Mesenchymal stem cell (in vitro differentiated cells and primary cell): ENCODE data around the gene RIC1.
A peak's percentile ranks its signal among the peaks of the same experiment; 100 is the strongest.

Experiments used
- DNase-seq: peaks from one replicate; pipeline ENCODE4 v3.0.0-alpha.2; 2013
- H2AFZ ChIP-seq: one replicate; pipeline ENCODE4 v1.6.1; 2013; ENCODE audit warnings: low read depth, mild to moderate bottlenecking, control low read depth, inconsistent platforms, low read length, moderate library complexity
- H2AK5ac ChIP-seq: 2 replicates; pipeline ENCODE4 v1.6.1; 2013; ENCODE audit warnings: low read length, moderate library complexity, mild to moderate bottlenecking, inconsistent platforms; ENCODE audit not compliant: severe bottlenecking
- H2BK120ac ChIP-seq: one replicate; pipeline ENCODE4 v1.6.1; 2013; ENCODE audit warnings: low read depth, mild to moderate bottlenecking, inconsistent platforms, low read length, moderate library complexity
- H2BK12ac ChIP-seq, 2 experiments: one replicate each; pipeline ENCODE4 v1.6.1; 2013; ENCODE audit warnings: inconsistent platforms in 2 of 2, low read length in 2 of 2, mild to moderate bottlenecking in 2 of 2, moderate library complexity in 2 of 2, control low read depth in 1 of 2
- H2BK15ac ChIP-seq: one replicate; pipeline ENCODE4 v1.6.1; 2013; ENCODE audit warnings: mild to moderate bottlenecking, low read depth, inconsistent platforms; ENCODE audit not compliant: poor library complexity, severe bottlenecking
- H2BK5ac ChIP-seq: 2 replicates; pipeline ENCODE4 v1.6.1; 2013; ENCODE audit warnings: low read depth, mild to moderate bottlenecking, low read length, control low read depth, inconsistent platforms; ENCODE audit not compliant: poor library complexity, severe bottlenecking
- H3K14ac ChIP-seq, 2 experiments: one replicate each; pipeline ENCODE4 v1.6.1; 2013; ENCODE audit warnings: inconsistent platforms in 2 of 2, low read length in 2 of 2, control low read depth in 1 of 2, mild to moderate bottlenecking in 1 of 2, moderate library complexity in 1 of 2
- H3K18ac ChIP-seq, 2 experiments: one replicate each; pipeline ENCODE4 v1.6.1; 2013; ENCODE audit warnings: inconsistent platforms in 2 of 2, low read length in 2 of 2, control low read depth in 1 of 2, low read depth in 1 of 2, mild to moderate bottlenecking in 1 of 2
- H3K23ac ChIP-seq, 2 experiments: one replicate each; pipeline ENCODE4 v1.6.1; 2013; ENCODE audit warnings: inconsistent platforms in 2 of 2, low read length in 2 of 2, mild to moderate bottlenecking in 2 of 2, moderate library complexity in 2 of 2, control low read depth in 1 of 2
- H3K27ac ChIP-seq: 2 replicates; pipeline ENCODE4 v1.5.1; 2013; ENCODE audit warnings: mild to moderate bottlenecking, moderate library complexity, low read length, control low read depth, inconsistent platforms; ENCODE audit not compliant: poor library complexity, severe bottlenecking
- H3K27me3 ChIP-seq, 2 experiments: 2 replicates each; pipeline versions ENCODE4 v1.6.1 to v1.7.0; 2013; ENCODE audit warnings: low read length in 2 of 2, mild to moderate bottlenecking in 2 of 2, moderate library complexity in 2 of 2, control low read depth in 1 of 2, inconsistent platforms in 1 of 2; ENCODE audit not compliant: control insufficient read depth in 1 of 2, insufficient read depth in 1 of 2
- H3K36me3 ChIP-seq, 2 experiments: 2 replicates each; pipeline versions ENCODE4 v1.6.1 to v1.7.0; 2013; ENCODE audit warnings: low read length in 2 of 2, control low read depth in 1 of 2, inconsistent platforms in 1 of 2, low read depth in 1 of 2, mild to moderate bottlenecking in 1 of 2; ENCODE audit not compliant: insufficient read depth in 2 of 2, control insufficient read depth in 1 of 2
- H3K4ac ChIP-seq, 2 experiments: one replicate each; pipeline ENCODE4 v1.6.1; 2013; ENCODE audit warnings: inconsistent platforms in 2 of 2, low read length in 2 of 2, mild to moderate bottlenecking in 2 of 2, moderate library complexity in 2 of 2, control low read depth in 1 of 2, low read depth in 1 of 2
- H3K4me1 ChIP-seq: 2 replicates; pipeline ENCODE4 v1.6.1; 2013; ENCODE audit warnings: low read depth, low read length, control low read depth; ENCODE audit not compliant: control insufficient read depth, insufficient read depth
- H3K4me2 ChIP-seq: 2 replicates; pipeline ENCODE4 v1.6.1; 2013; ENCODE audit warnings: low read length, mild to moderate bottlenecking, inconsistent platforms; ENCODE audit not compliant: poor library complexity, severe bottlenecking
- H3K4me3 ChIP-seq, 2 experiments: 2 replicates each; pipeline versions ENCODE4 v1.5.1 to v1.7.0; 2013; ENCODE audit warnings: low read length in 2 of 2, mild to moderate bottlenecking in 2 of 2, control low read depth in 1 of 2, low read depth in 1 of 2; ENCODE audit not compliant: insufficient read depth in 1 of 2
- H3K79me1 ChIP-seq: replicated peaks from 2 replicates; pipeline ENCODE4 v1.6.1; 2013; ENCODE audit warnings: mild to moderate bottlenecking, control low read depth, low read length, inconsistent platforms; ENCODE audit not compliant: poor library complexity, severe bottlenecking
- H3K9ac ChIP-seq: 2 replicates; pipeline ENCODE4 v1.7.0; 2013; ENCODE audit warnings: mild to moderate bottlenecking, low read length, moderate library complexity
- H3K9me3 ChIP-seq: 2 replicates; pipeline ENCODE4 v1.7.0; 2013; ENCODE audit warnings: mild to moderate bottlenecking, low read length; ENCODE audit not compliant: control insufficient read depth
- H4K8ac ChIP-seq: one replicate; pipeline ENCODE4 v1.6.1; 2013; ENCODE audit warnings: inconsistent platforms, mild to moderate bottlenecking, low read length, moderate library complexity
- H4K91ac ChIP-seq: one replicate; pipeline ENCODE4 v1.6.1; 2013; ENCODE audit warnings: mild to moderate bottlenecking, low read length, inconsistent platforms
- WGBS: methylation state at CpG from one replicate; pipeline ENCODE4 v1.1.7; 2013; ENCODE audit warnings: mixed read lengths; 5-methylcytosine and 5-hydroxymethylcytosine counted together

Gene RIC1

DNA sequence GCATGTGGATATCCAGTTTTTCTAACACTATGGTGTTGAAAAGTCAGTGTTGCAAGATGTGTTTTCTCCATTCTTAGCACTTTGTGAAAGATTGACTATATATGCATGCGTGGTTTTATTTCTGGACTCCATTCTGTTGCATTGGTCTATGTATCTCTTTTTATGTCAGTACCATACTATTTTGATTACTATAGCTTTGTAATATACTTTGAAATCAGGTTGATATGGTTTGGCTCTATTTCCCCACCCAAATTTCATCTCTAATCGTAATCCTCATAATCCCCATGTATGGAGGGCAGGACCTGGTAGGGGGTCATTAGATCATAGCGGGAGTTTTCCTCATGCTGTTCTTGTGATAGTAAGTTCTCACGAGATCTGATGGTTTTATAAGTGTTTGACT, 6.5 kb downstream of the RIC1 start:
- H2BK120ac ChIP-seq, result no peak overlapping the region
- no peak overlapping the region for H2AK5ac ChIP-seq
- no peak overlapping the region for H2AFZ ChIP-seq
- 100% methylated on average over 1 of the region's 4 CpGs for WGBS
- no peaks in the 10 kb centered on the region for H3K27me3 ChIP-seq
- no peak overlapping the region for H3K23ac ChIP-seq
- no peak overlapping the region for H4K91ac ChIP-seq
- H2BK15ac ChIP-seq, result no peak overlapping the region
- H4K8ac ChIP-seq, result no peak overlapping the region
- H3K27ac ChIP-seq, result no peak overlapping the region
- no peak overlapping the region for H2BK5ac ChIP-seq
- H3K4me1 ChIP-seq, result peaks cover 2% of the 10 kb centered on the region
- no peak overlapping the region for H3K4me2 ChIP-seq
- no peak overlapping the region for H3K4ac ChIP-seq
- no peak for DNase-seq
- no peak overlapping the region for H3K9ac ChIP-seq
- H3K79me1 ChIP-seq, result no peaks in the 10 kb centered on the region
- H2BK12ac ChIP-seq, result no peak overlapping the region
- H3K36me3 ChIP-seq, result peaks cover 2 to 10% of the 10 kb centered on the region in 2 experiments
- peaks cover 32% of the 10 kb centered on the region for H3K9me3 ChIP-seq
- H3K18ac ChIP-seq, result no peak overlapping the region
- H3K14ac ChIP-seq, result no peak overlapping the region
- H3K4me3 ChIP-seq, result no peak overlapping the region

- WGBS, result 100% methylated on average over 1 of the region's 1 CpG
Observed at GRCh38 chr9:5639816-5640215, 10.9 kb downstream of the RIC1 start.

GRCh38 chr9:5642170-5642569, 13.3 kb downstream of the RIC1 start:
- no peak overlapping the region for H3K18ac ChIP-seq
- H3K4ac ChIP-seq, result no peak overlapping the region
- peaks cover under 1 to 10% of the 10 kb centered on the region in 2 experiments for H3K36me3 ChIP-seq
- H3K23ac ChIP-seq, result no peak overlapping the region
- H3K79me1 ChIP-seq, result no peaks in the 10 kb centered on the region
- no peak overlapping the region for H2BK12ac ChIP-seq
- no peak overlapping the region for H3K4me2 ChIP-seq
- H2BK5ac ChIP-seq, result no peak overlapping the region
- no peak overlapping the region for H3K27ac ChIP-seq
- DNase-seq, result no peak
- no peaks in the 10 kb centered on the region for H3K4me1 ChIP-seq
- H2AK5ac ChIP-seq, result no peak overlapping the region
- WGBS, result 98% methylated on average over 2 of the region's 2 CpGs
- no peak overlapping the region for H4K8ac ChIP-seq
- H3K4me3 ChIP-seq, result no peak overlapping the region
- no peaks in the 10 kb centered on the region for H3K27me3 ChIP-seq
- peaks cover 26% of the 10 kb centered on the region for H3K9me3 ChIP-seq
- no peak overlapping the region for H2BK15ac ChIP-seq
- no peak overlapping the region for H3K14ac ChIP-seq
- no peak overlapping the region for H4K91ac ChIP-seq
- H2AFZ ChIP-seq, result no peak overlapping the region
- H3K9ac ChIP-seq, result no peak overlapping the region
- no peak overlapping the region for H2BK120ac ChIP-seq

More at GRCh38 chr9:5639816-5640215, 10.9 kb downstream of the RIC1 start:
- no peak overlapping the region for H3K23ac ChIP-seq
- no peaks in the 10 kb centered on the region for H3K79me1 ChIP-seq
- no peak for DNase-seq
- H3K9ac ChIP-seq, result no peak overlapping the region
- H3K27me3 ChIP-seq, result no peaks in the 10 kb centered on the region
- H2AFZ ChIP-seq, result no peak overlapping the region
- no peak overlapping the region for H3K4me3 ChIP-seq
- H2BK5ac ChIP-seq, result no peak overlapping the region
- H3K18ac ChIP-seq, result no peak overlapping the region
- no peak overlapping the region for H2AK5ac ChIP-seq
- H3K27ac ChIP-seq, result no peak overlapping the region
- H4K91ac ChIP-seq, result no peak overlapping the region
- H2BK120ac ChIP-seq, result no peak overlapping the region
- no peak overlapping the region for H3K4me2 ChIP-seq
- peaks cover 2 to 10% of the 10 kb centered on the region in 2 experiments for H3K36me3 ChIP-seq
- no peaks in the 10 kb centered on the region for H3K4me1 ChIP-seq
- H2BK12ac ChIP-seq, result no peak overlapping the region
- no peak overlapping the region for H3K14ac ChIP-seq
- H3K9me3 ChIP-seq, result peaks cover 37% of the 10 kb centered on the region
- H2BK15ac ChIP-seq, result no peak overlapping the region
- H3K4ac ChIP-seq, result no peak overlapping the region
- no peak overlapping the region for H4K8ac ChIP-seq

DNA sequence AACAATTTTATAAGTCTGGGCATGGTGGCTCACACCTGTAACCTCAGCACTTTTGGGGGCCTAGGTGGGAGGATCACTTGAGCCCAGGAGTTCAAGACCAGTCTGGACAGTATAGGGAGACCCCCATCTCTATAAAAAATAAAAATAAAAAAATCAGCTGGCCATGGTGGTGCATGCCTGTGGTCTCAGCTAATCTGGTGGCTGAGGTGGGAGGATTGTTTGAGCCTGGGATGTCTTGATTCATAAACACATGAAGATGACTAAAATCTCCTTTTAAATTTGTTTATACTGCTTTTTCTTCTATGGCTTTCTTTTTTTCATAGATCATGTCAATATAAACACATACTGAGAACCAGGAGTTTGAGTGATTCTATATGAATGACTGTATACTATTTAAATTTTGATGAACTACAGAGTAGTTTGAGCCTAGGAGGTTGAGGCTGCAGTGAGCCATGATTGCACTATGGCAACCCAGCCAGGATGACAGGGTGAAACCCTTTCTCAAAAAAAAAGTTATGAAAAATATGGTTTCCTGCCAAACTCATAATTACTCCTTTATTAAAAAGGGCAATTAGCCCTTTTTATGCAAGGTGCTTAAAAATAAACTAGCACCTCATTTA, 14.2 kb downstream of the RIC1 start:
- peak; percentile 37 for DNase-seq
- no peak overlapping the region for H3K4ac ChIP-seq
- no peaks in the 10 kb centered on the region for H3K27me3 ChIP-seq
- no peak overlapping the region for H3K27ac ChIP-seq
- no peak overlapping the region for H2BK5ac ChIP-seq
- H3K18ac ChIP-seq, result no peak overlapping the region
- H2BK15ac ChIP-seq, result no peak overlapping the region
- no peak overlapping the region for H2BK12ac ChIP-seq
- no peak overlapping the region for H3K23ac ChIP-seq
- H3K14ac ChIP-seq, result no peak overlapping the region
- H3K9me3 ChIP-seq, result peaks cover 23% of the 10 kb centered on the region
- H3K9ac ChIP-seq, result no peak overlapping the region
- H3K36me3 ChIP-seq, result peaks cover 0 to 3% of the 10 kb centered on the region in 2 experiments
- H3K4me2 ChIP-seq, result no peak overlapping the region
- H3K4me1 ChIP-seq, result no peaks in the 10 kb centered on the region
- no peak overlapping the region for H4K91ac ChIP-seq
- no peak overlapping the region for H2AFZ ChIP-seq
- H4K8ac ChIP-seq, result no peak overlapping the region
- H2AK5ac ChIP-seq, result no peak overlapping the region
- H3K4me3 ChIP-seq, result no peak overlapping the region
- H3K79me1 ChIP-seq, result no peaks in the 10 kb centered on the region
- no peak overlapping the region for H2BK120ac ChIP-seq
